ENCODE measurements around the gene EIF2S2.
"Not testable (repeated sequence)": the region's sequence is repeated elsewhere in the genome, so short reads cannot be mapped to it uniquely, and the experiment has no call there.

The EIF2S2 gene, protein sequence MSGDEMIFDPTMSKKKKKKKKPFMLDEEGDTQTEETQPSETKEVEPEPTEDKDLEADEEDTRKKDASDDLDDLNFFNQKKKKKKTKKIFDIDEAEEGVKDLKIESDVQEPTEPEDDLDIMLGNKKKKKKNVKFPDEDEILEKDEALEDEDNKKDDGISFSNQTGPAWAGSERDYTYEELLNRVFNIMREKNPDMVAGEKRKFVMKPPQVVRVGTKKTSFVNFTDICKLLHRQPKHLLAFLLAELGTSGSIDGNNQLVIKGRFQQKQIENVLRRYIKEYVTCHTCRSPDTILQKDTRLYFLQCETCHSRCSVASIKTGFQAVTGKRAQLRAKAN

DNA sequence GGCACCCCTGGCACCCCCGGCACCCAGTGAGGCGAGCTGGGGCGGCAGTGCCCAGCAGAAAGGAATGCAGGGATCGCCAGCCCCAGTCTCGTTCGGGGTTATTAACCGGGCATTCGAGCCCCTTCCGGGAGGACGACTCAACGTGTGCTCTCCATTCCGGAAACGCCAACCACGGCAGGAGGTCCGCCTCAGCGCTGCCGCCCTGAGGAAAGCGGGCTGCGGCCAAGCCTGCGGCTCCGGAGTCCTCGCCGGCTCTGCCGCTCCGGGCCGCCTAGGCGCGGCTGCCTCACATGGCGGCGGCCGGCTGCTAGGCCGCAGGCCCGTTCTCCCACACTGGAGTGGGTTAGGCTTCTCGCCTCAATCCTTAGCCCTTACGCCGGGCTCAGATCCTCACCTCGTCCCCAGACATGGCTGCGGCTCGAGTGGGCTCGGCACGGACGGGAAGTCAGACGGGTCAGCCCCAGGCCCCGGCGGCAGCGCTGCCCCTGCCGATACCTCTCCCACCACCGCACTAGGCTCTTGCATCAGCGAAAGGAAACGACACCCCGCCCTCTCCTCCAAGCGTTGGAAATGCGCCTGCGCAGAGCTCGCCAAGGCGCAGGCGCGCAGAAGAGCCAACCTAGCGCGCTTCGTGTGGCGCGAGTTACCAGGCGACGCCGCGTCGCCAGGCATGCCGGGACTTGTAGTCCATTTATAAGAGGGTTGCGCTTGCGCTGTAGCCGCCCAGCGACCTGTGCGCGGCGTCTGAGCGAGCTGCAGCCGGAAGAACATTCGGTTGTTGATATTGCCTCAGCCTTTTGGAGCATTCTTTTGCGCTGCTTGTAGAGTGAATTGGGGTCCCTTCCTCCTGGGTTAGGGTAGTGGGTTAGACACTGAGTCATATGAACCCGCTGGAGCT lies at the start of gene EIF2S2:
Gene EIF2S2 (minus strand): TSS at position 542 of the 898 bp plus-strand sequence. CDS start 133 bp downstream, at position 409.
- peak; percentile 97 for DNase-seq

DNA sequence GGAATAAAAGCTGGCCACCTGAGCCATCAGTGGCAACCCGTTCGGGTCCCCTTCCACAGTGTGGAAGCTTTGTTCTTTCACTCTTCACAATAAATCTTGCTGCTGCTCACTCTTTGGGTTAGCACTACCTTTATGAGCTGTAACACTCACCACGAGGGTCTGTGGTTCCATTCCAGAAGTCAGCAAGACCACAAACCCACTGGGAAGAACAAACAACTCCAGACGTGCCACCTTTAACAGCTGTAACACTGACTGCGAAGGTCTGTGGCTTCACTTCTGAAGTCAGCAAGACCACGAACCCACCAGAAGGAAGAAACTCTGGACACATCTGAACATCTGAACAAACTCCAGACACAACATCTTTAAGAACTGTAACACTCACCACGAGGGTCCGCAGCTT lies 45.7 kb upstream of the EIF2S2 start:
- not testable (repeated sequence) for DNase-seq

DNA sequence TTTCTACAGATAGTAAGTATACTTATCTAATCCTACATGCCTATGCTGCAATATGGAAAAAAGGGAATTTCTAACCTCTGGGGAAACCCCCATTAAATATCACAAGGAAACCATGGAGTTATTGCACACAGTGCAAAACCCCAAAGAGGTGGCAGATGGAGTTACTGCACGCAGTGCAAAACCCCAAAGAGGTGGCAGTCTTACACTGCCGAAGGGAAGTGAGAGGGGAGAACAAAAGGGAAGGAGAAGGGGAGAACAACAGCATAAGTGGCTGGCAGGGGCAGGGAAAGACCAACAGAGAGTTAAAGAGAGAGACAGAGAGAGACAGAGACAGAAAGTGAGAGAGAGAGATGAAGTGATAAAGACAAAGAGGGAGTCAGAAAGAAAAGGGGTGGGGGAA lies 43.8 kb upstream of the EIF2S2 start:
- DNase-seq = no peak

DNA sequence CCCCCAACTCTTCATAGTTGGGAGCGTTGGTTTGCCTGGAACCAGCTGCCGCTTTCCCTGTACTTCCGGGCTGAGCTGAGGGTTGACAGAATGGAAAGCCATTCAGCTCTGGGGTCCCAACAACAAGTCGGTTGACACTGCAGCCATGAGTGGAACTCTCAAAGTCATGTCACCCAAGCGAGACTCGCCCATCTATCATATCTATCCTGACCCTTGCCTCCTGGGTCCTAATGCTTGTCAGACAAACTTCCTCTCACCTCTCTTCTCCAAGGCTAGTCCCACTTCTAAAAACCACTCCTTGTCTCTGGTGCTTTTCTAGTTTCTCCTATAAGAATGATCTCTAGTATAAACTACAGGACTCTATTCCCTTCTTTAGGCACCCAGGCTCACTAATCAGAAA lies 41.1 kb upstream of the EIF2S2 start:
- DNase-seq = not testable (repeated sequence)

DNA sequence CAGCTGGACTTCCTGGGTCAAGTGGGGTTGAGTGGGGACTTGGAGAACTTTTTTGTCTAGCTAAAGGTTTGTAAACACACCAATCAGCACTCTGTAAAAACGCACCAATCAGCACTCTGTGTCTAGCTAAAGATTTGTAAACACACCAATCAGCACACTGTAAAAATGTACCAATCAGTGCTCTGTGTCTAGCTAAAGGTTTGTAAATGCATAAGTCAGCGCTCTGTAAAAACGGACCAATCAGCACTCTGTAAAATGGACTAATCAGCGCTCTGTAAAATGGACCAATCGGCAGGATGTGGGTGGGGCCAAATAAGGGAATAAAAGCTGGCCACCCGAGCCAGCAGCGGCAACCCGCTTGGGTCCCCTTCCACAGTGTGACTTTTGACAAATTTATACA lies 40.0 kb upstream of the EIF2S2 start:
- DNase-seq = not testable (repeated sequence)

DNA sequence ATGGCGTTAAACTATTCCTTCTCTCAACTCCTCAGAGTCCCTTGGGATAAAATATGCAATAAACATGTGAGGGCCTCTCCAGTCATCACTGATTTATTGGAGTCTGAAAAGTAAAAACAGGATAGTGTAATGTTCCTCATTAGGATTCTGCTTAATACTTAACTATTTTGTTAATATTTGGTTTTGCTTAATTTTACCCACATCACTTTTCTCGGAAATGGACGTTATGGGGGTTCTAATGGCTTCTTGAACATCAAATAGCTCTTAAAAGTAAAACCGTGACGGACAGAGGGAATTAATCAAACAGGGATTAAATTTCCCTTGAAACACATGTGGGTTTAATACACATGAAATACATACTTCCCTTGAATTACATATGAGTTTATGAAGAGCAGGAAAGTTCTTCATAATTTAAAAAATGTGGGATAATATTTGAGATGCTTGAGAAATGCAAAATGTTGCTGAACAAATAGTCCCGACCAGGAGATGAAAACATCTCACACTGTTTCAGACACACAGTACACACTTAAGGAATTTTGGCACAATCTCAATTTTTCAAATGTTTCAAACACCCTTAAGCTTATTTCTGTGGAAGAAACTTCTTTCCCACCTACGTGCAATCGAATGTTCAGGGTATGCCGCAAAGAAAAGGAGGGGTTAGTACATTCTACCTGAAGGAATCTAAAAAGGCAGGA lies 38.4 kb upstream of the EIF2S2 start:
- no peak for DNase-seq

DNA sequence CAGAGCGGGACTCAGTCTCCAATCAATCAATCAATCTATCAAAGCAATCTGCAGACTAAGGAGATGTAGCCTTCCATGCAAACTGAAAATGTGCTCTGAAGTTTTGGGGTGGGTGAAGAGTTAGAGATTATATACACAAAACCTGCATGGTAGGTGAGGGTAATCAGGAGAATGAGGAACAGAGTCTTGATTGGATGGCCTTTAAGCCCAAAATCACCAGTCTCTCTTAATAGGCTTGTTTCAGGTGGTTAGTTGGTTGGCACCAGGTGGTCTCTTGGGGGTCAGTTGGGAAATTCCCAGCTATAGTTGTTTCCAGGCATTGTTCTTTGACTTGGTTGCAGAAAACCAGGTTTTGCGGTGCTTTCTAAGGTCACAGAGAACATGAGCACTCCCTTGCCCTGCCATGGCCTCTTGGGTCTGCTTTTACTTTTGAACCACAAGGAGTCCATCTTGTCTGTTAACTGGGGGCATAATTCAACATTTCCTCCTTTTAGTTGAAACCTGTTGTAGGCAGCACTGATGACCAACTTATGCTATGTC lies 33.3 kb upstream of the EIF2S2 start:
- DNase-seq = no peak

DNA sequence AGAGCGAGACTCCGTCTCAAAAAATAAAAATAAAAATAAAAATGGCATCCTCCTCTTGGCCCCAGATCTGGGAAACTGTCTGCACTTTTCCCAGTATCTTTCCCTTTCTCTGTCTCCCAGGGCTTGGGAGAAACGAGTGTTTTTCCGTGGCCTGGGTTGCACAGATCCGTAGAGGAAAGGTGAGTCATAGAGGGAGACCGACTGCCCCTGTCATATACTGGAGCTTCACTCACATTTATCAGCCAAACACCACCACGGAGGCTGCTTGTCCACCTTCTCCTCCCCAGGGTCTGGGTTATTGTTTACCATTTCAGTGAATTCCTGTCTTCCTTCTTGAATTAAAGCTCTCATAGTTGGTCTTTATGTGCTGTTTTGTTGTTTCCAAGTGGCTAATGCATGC lies 31.9 kb upstream of the EIF2S2 start:
- DNase-seq = peak; percentile 47

DNA sequence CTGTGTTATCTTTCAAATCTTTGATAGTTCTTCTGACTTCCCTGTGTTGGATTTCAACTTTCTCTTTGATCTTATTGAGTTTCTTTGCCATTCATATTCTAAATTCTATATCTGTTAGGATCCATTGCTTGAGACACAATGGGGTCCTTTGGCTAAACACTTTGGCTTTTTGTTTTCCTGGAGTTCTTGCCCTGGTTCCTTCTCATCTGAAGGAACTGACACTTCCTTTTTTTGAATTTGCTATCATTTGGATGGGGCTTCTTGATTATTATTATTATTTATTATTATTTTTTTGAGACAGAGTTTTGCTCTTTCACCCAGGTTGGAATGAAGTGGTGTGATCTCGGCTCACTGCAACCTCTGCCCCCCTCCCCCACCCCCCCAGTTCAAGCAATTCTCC lies 30.1 kb upstream of the EIF2S2 start:
- DNase-seq = no peak

DNA sequence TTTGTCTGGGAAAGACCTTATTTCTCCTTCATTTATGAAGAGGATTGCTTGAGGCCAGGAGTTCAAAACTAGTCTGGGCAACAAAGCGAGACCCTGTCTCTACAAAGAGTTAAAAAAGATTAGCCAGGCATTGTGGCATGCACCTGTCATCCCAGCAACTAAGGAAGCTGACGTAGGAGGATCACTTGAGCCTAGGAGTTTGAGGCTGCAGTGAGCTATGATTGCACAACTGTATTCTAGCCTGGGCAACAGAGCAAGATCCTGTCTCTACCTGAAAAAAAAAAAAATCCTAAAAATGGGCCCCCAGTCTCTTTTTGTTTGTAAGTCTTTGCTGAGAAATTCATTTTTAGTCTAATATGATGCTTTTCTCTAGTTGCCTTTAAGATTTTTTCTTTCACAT lies 29.2 kb upstream of the EIF2S2 start:
- no peak for DNase-seq

DNA sequence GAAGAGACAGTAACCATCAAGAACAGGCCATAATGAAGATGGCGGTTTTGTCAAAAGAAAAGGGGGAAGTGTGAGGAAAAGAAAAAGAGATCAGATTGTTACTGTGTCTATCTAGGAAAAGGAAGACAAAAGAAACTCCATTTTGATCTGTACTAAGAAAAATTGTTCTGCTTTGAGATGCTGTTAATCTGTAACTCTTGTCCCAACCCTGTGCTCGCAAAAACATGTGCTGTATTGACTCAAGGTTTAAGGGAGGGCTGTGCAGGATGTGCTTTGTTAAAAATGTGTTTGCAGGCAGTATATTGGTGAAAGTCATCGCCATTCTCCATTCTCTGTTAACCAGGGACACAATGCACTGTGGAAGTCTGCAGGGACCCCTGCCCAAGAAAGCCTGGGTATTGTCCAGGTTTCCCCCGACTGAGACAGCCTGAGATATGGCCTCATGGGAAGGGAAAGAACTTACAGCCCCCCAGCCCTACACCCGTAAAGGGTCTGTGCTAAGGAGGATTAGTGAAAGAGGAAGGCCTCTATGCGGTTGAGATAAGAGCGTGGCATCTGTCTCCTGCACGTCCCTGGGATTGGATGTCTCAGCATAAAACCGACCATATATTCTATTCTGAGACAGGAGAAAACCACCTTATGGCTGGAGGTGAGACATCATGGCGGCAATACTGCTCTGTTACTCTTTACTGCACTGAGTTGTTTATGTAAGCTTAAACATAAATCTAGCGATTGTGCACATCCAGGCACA lies 23.7 kb upstream of the EIF2S2 start:
- DNase-seq = not testable (repeated sequence)

DNA sequence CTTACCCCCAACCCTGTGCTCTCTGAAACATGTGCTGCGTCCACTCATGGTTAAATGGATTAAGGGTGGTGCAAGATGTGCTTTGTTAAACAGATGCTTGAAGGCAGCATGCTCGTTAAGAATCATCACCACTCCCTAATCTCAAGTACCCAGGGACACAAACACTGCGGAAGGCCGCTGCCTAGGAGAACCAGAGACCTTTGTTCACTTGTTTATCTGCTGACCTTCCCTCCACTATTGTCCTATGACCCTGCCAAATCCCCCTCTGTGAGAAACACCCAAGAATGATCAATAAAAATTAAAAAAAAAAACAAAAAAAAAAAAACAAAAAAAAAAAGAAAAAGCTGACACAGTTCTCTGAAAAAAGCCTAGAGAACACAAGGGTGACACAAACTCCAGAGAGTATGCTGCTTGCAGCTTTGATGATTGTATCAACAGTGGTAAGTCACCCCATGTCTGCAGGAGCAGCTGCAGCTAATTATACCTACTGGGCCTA lies 21.4 kb upstream of the EIF2S2 start:
- DNase-seq = not testable (repeated sequence)

DNA sequence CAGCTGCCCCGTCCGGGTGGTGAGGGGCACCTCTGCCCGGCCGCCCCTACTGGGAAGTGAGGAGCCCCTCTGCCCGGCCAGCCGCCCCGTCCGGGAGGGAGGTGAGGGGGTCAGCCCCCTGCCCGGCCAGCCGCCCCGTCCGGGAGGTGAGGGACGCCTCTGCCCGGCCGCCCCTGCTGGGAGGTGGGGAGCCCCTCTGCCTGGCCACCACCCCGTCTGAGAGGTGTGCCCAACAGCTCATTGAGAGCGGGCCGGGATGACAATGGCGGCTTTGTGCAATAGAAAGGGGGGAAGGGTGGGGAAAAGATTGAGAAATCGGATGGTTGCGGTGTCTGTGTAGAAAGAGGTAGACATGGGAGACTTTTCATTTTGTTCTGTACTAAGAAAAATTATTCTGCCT lies 20.9 kb upstream of the EIF2S2 start:
- not testable (repeated sequence) for DNase-seq

DNA sequence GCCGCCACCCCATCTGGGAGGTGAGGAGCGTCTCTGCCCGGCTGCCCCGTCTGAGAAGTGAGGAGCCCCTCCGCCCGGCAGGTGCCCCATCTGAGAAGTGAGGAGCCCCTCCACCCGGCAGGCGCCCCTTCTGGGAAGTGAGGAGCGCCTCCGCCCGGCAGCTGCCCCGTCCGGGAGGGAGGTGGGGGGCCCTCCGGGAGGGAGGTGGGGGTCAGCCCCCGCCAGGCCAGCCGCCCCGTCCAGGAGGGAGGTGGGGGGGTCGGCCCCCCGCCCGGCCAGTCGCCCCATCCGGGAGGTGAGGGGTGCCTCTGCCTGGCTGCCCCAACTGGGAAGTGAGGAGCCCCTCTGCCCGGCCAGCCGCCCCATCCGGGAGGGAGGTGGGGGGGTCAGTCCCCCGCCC lies 20.4 kb upstream of the EIF2S2 start:
- not testable (repeated sequence) for DNase-seq

DNA sequence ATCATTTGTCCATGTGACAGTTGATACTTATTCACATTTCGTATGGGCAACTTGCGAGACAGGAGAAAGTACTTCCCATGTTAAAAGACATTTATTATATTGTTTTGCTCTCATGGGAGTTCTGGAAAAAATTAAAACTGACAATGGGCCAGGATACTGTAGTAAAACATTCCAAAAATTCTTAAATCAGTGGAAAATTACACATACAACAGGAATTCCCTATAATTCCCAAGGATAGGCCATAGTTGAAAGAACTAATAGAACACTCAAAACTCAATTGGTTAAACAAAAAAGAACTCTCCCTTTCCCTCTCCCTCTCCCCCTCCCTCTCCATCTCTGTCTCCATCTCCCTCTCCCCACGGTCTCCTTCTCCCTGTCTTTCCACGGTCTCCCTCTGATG lies 19.4 kb upstream of the EIF2S2 start:
- DNase-seq = no peak

DNA sequence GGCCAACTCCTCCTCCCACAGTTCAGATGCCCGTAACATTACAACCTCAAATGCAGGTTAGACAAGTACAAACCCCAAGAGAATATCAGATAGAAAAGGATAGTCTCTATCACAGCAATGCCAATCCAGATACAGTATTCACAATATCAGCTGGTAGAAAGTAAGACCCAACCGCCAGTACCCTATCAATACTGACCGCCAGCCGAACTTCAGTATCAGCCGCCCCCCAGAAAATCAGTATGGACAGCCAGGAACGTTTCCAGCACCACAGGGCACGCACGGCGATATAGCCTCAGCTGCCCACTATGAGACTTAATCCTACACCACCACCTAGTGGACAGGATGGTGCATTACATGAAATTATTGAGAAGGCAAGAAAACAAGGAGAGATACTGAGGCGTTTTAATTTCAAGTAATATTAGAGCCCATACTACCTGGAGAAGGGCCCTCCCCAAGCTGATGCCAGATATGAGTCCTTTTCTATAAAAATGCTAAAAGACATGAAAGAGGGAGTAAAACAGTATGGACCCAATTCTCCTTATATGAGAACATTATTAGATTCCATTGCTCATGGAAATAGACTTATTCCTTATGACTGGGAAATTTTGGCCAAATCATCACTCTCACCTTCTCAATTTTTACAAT lies 17.6 kb upstream of the EIF2S2 start:
- peak; percentile 48 for DNase-seq

DNA sequence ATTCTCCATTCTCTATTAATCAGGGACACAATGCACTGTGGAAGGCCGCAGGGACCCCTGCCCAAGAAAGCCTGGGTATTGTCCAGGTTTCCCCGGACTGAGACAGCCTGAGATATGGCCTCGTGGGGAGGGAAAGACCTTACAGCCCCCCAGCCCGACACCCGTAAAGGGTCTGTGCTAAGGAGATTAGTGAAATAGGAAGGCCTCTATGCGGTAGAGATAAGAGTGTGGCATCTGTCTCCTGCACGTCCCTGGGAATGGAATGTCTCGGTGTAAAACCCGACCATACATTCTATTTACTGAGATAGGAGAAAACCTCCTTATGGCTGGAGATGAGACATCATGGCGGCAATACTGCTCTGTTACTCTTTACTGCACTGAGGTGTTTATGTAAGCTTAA lies 15.7 kb upstream of the EIF2S2 start:
- no peak for DNase-seq

DNA sequence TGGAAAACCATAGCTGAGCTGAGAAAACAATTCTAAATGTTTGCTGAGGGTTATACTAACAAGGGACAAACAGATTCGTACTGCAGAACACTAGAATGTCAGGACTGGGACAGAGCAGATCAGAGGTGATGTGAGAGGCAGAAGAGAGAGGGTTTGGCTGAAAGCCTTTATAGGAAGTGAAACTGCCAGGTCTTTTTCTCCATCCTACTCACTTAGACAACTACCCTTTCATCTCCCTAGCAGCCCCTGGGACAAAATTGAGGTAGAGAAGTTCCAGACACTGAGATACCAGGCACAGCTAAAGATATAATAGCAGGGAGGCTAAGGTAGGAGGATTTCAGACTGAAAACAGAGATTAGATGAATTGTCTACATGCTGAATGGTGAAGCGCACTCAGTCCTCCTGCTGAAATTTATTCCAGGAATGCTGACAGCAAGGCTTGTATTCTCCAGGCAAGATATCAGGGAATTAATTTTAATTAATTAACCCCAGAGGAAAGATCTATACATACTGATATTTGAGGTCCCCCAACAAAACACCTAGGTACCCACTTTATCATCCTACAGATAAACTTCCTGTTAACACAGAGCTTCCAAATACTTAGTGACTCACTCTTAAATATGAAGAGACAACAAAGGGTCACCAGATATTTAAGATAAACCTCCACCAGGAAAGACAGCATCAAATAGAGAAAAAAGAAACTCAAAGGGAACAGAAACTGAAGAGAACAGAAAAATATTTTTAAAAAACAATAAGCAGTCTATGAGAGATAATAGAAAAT lies 12.6 kb upstream of the EIF2S2 start:
- no peak for DNase-seq

DNA sequence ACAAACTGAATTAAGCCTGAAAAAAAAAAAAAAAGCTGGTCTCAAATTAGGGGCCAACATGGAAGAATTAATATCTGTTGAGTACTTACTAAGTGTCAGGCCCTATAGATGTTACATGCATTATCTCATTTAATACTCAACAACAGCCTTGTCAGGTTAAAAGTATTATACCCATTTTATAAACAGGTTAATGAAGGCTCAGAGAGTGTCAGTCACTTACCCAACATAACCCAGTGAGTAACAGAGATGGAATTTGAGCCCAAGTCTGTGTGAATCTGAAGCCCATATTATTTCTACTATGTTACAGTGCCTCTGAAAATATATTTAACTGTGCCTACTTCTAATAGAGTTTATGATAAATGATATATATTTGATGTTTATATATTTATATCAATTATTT lies 11.3 kb upstream of the EIF2S2 start:
- no peak for DNase-seq

DNA sequence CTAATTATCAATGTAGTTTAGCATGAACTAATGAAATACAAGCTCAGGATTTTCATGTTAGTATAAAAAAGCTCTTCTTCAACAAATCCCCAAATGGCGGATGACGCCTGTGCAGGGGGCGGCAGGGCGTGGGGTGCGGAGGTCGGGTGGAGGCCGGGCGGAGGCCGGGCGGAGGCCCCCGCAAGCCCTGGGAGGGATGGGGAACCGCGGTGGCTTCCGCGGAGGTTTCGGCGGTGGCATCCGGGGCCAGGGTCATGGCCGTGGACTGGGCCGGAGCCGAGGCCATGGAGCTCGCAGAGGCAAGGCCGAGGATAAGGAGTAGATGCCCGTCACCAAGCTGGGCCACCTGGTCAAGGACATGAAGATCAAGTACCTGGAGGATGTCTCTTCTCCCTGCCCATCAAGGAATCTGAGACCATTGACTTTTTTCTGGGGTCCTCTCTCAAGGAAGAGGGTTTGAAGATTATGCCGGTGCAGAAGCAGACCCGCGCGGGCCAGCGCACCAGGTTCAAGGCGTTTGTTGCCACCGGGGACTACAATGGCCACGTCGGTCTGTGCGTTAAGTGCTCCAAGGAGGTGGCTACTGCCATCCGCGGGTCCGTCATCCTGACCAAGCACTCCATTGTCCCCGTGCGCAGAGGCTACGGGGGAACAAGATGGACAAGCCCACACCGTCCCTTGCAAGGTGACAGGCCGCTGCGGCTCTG lies 10.4 kb upstream of the EIF2S2 start:
- DNase-seq = no peak

Data from NCI-H226 (cell line).